Astrocyte (in vitro differentiated cells and primary cell): ENCODE measurements around the gene ACADS. TPM values are rescaled to one million over a fixed set of nuclear protein-coding genes. Genes with fewer than 3 reads are reported as not detected.
A peak's percentile ranks its signal among the peaks of the same experiment; 100 is the strongest.

ENCODE experiments used
- DNase-seq: peaks from one replicate; pipeline ENCODE4 v3.0.0-alpha.2; 2010; ENCODE audit warnings: low read depth
- FAIRE-seq: peaks from 2 replicates; lab custom pipeline; 2011; peaks lifted over from hg19 to GRCh38; lab: Jason Lieb, UNC
- H2AFZ ChIP-seq: 2 replicates; pipeline ENCODE4 v1.6.0; 2012; ENCODE audit warnings: low read depth, low read length, inconsistent platforms
- H3K27ac ChIP-seq: 2 replicates; pipeline ENCODE4 v1.5.1; 2011; ENCODE audit warnings: low read depth, low read length, inconsistent platforms
- H3K27me3 ChIP-seq: 2 replicates; pipeline ENCODE4 v1.6.0; 2011; ENCODE audit warnings: low read length, inconsistent platforms; ENCODE audit not compliant: insufficient read depth
- H3K36me3 ChIP-seq: 2 replicates; pipeline ENCODE4 v1.5.1; 2011; ENCODE audit warnings: low read length, inconsistent platforms; ENCODE audit not compliant: insufficient read depth
- H3K4me1 ChIP-seq: 2 replicates; pipeline ENCODE4 v1.5.1; 2011; ENCODE audit warnings: low read length, inconsistent platforms; ENCODE audit not compliant: insufficient read depth
- H3K4me2 ChIP-seq: 2 replicates; pipeline ENCODE4 v1.6.0; 2012; ENCODE audit warnings: low read length, inconsistent platforms
- H3K4me3 ChIP-seq: 2 replicates; pipeline ENCODE4 v1.5.1; 2011; ENCODE audit warnings: low read depth, mild to moderate bottlenecking, low read length, inconsistent platforms; ENCODE audit not compliant: insufficient read depth
- H3K79me2 ChIP-seq: 2 replicates; pipeline ENCODE4 v1.6.0; 2012; ENCODE audit warnings: mild to moderate bottlenecking, low read length, inconsistent platforms; ENCODE audit not compliant: insufficient read depth
- H3K9ac ChIP-seq: 2 replicates; pipeline ENCODE4 v1.6.0; 2012; ENCODE audit warnings: mild to moderate bottlenecking, low read length, inconsistent platforms
- H3K9me3 ChIP-seq: 2 replicates; pipeline ENCODE4 v1.5.1; 2012; ENCODE audit warnings: low read depth, mild to moderate bottlenecking, low read length, inconsistent platforms; ENCODE audit not compliant: insufficient read depth
- H4K20me1 ChIP-seq: 2 replicates; pipeline ENCODE4 v1.6.0; 2012; ENCODE audit warnings: low read length, inconsistent platforms; ENCODE audit not compliant: insufficient read depth
- H3K27ac Mint-ChIP-seq: one replicate; pipeline ENCODE4 v1.8.0; 2021; ENCODE audit warnings: mild to moderate bottlenecking, mixed read lengths; ENCODE audit not compliant: unreplicated experiment
- H3K27me3 Mint-ChIP-seq: one replicate; pipeline ENCODE4 v1.8.0; 2021; ENCODE audit warnings: low read depth, mixed read lengths; ENCODE audit not compliant: unreplicated experiment
- H3K36me3 Mint-ChIP-seq: one replicate; pipeline ENCODE4 v1.8.0; 2021; ENCODE audit warnings: low read depth, mixed read lengths; ENCODE audit not compliant: unreplicated experiment
- H3K4me1 Mint-ChIP-seq: one replicate; pipeline ENCODE4 v1.8.0; 2021; ENCODE audit warnings: low read depth, mixed read lengths; ENCODE audit not compliant: unreplicated experiment
- H3K4me3 Mint-ChIP-seq: one replicate; pipeline ENCODE4 v1.8.0; 2021; ENCODE audit warnings: mild to moderate bottlenecking, moderate library complexity, mixed read lengths; ENCODE audit not compliant: unreplicated experiment
- H3K9me3 Mint-ChIP-seq: one replicate; pipeline ENCODE4 v1.8.0; 2021; ENCODE audit warnings: mild to moderate bottlenecking, mixed read lengths; ENCODE audit not compliant: unreplicated experiment
- CTCF ChIP-seq: IDR thresholded peaks from 2 replicates; pipeline ENCODE4 v1.5.1; 2011; ENCODE audit warnings: low read depth, mild to moderate bottlenecking, inconsistent platforms, low read length, moderate library complexity; ENCODE audit not compliant: insufficient read depth
- EZH2 ChIP-seq: IDR thresholded peaks from 2 replicates; pipeline ENCODE4 v1.6.1; 2012; ENCODE audit warnings: mild to moderate bottlenecking, low read length, inconsistent platforms; ENCODE audit not compliant: insufficient read depth
- total RNA-seq: library from RNA; stranded (reverse); gene quantifications from 2 replicates; pipeline ENCODE4 v1.2.1, GENCODE V29; 2021

The ACADS gene
- total RNA-seq, 1 donor from 2014 or later: 2.8 TPM

GRCh38 chr12:120757226-120757742 lies 31.7 kb downstream of the ACADS start:
- no peak overlapping the region for H3K4me3 Mint-ChIP-seq
- H3K4me1 Mint-ChIP-seq: peaks cover 13% of the 10 kb centered on the region
- TF ChIP-seq EZH2 (no peak), CTCF (no peak)
- H2AFZ ChIP-seq: no peak overlapping the region
- FAIRE-seq (no peak), DNase-seq (no peak)
- H3K4me3 ChIP-seq: no peak overlapping the region
- peaks cover 20% of the 10 kb centered on the region for H3K36me3 Mint-ChIP-seq
- no peak overlapping the region for H3K27ac ChIP-seq
- no peak overlapping the region for H3K9ac ChIP-seq
- H3K27ac Mint-ChIP-seq: no peak overlapping the region
- peaks cover 4% of the 10 kb centered on the region for H3K9me3 Mint-ChIP-seq
- H3K4me2 ChIP-seq: no peak overlapping the region
- no peaks in the 10 kb centered on the region for H3K36me3 ChIP-seq
- no peaks in the 10 kb centered on the region for H3K27me3 Mint-ChIP-seq
- H3K9me3 ChIP-seq: no peaks in the 10 kb centered on the region
- H3K27me3 ChIP-seq: no peaks in the 10 kb centered on the region
- peaks cover 5% of the 10 kb centered on the region for H3K4me1 ChIP-seq
- H4K20me1 ChIP-seq: no peaks in the 10 kb centered on the region
- no peaks in the 10 kb centered on the region for H3K79me2 ChIP-seq

GRCh38 chr12:120757949-120758348 lies 32.3 kb downstream of the ACADS start:
- Histone ChIP-seq H3K9me3 (no peaks in the 10 kb centered on the region), H3K9ac (no peak overlapping the region), H3K36me3 (no peaks in the 10 kb centered on the region), H3K4me1 (peaks cover 5% of the 10 kb centered on the region), H4K20me1 (no peaks in the 10 kb centered on the region), H3K4me2 (no peak overlapping the region), H3K79me2 (no peaks in the 10 kb centered on the region), H3K27me3 (no peaks in the 10 kb centered on the region), H3K27ac (no peak overlapping the region), H3K4me3 (no peak overlapping the region), H2AFZ (no peak overlapping the region)
- H3K36me3 Mint-ChIP-seq: peaks cover 21% of the 10 kb centered on the region
- TF ChIP-seq EZH2 (no peak), CTCF (no peak)
- peaks cover 4% of the 10 kb centered on the region for H3K9me3 Mint-ChIP-seq
- no peak overlapping the region for H3K27ac Mint-ChIP-seq
- no peak overlapping the region for H3K4me3 Mint-ChIP-seq
- no peak for FAIRE-seq
- no peaks in the 10 kb centered on the region for H3K27me3 Mint-ChIP-seq
- DNase-seq: no peak
- peaks cover 15% of the 10 kb centered on the region for H3K4me1 Mint-ChIP-seq

GRCh38 chr12:120758798-120759590 lies 33.4 kb downstream of the ACADS start:
- Mint-ChIP-seq H3K27ac (peak overlapping the region; percentile 72), H3K4me3 (no peak overlapping the region), H3K36me3 (peaks cover 22% of the 10 kb centered on the region), H3K9me3 (peaks cover 4% of the 10 kb centered on the region), H3K27me3 (no peaks in the 10 kb centered on the region), H3K4me1 (peaks cover 15% of the 10 kb centered on the region)
- Histone ChIP-seq H3K4me1 (peaks cover 5% of the 10 kb centered on the region), H2AFZ (no peak overlapping the region), H4K20me1 (no peaks in the 10 kb centered on the region), H3K4me2 (no peak overlapping the region), H3K9me3 (no peaks in the 10 kb centered on the region), H3K36me3 (no peaks in the 10 kb centered on the region), H3K9ac (no peak overlapping the region), H3K4me3 (no peak overlapping the region), H3K79me2 (no peaks in the 10 kb centered on the region), H3K27me3 (no peaks in the 10 kb centered on the region), H3K27ac (no peak overlapping the region)
- TF ChIP-seq EZH2 (no peak), CTCF (no peak)
- DNase-seq (no peak), FAIRE-seq (no peak)
